ENCODE data around the gene COG5.

COG5 gene

DNA sequence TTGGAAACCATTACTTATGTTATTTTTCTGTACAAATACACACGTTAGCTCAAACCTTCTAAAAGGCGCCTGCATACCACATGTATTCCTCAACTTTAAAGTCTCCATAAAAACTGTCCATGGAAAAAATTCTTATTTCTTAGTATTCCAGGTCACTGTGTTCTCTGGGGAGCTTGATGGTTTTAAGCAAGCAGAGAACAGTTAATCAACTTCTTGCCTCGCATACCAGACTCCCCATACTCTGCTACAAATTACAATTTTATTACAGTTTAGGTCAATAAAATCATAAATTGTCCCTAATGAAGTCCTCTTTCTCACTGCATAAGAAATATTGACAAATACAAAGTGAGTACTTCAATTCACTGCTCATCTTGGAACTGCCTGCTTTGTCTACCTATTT, 170.9 kb downstream of the COG5 start:
- no peak for DNase-seq (ENCODE audit: low read depth)
- no peak overlapping the region for H3K4me3 ChIP-seq (ENCODE audit: low read depth, low read length)
- TF ChIP-seq, protein P1, sequence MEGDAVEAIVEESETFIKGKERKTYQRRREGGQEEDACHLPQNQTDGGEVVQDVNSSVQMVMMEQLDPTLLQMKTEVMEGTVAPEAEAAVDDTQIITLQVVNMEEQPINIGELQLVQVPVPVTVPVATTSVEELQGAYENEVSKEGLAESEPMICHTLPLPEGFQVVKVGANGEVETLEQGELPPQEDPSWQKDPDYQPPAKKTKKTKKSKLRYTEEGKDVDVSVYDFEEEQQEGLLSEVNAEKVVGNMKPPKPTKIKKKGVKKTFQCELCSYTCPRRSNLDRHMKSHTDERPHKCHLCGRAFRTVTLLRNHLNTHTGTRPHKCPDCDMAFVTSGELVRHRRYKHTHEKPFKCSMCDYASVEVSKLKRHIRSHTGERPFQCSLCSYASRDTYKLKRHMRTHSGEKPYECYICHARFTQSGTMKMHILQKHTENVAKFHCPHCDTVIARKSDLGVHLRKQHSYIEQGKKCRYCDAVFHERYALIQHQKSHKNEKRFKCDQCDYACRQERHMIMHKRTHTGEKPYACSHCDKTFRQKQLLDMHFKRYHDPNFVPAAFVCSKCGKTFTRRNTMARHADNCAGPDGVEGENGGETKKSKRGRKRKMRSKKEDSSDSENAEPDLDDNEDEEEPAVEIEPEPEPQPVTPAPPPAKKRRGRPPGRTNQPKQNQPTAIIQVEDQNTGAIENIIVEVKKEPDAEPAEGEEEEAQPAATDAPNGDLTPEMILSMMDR (IDR thresholded peaks at IDR 0.05; ENCODE audit: low read depth, low read length, missing control alignments), result no peak

DNA sequence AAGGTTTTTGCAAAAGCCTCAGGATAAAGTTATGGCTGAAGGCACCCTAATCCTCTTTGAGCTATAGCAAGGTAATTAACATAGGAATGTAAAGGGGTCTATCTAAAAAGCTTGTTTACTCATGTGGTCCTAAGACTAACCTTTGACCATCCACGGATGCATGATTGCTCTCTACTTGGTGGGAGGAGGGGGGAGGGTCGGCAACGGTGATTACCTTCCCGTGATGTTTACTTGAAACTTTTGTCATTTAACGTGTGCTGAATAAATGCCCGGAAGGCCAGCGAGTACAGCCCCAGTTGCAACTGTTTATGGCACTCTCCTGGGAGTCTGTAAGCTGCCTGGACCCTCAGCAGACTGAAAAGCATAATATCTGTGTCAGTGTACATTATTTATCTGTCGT, 172.8 kb downstream of the COG5 start:
- no peak for DNase-seq (ENCODE audit: low read depth)
- TF ChIP-seq, protein P1 (IDR thresholded peaks at IDR 0.05; ENCODE audit: low read depth, low read length, missing control alignments), result no peak
- no peak overlapping the region for H3K4me3 ChIP-seq (ENCODE audit: low read depth, low read length)

DNA sequence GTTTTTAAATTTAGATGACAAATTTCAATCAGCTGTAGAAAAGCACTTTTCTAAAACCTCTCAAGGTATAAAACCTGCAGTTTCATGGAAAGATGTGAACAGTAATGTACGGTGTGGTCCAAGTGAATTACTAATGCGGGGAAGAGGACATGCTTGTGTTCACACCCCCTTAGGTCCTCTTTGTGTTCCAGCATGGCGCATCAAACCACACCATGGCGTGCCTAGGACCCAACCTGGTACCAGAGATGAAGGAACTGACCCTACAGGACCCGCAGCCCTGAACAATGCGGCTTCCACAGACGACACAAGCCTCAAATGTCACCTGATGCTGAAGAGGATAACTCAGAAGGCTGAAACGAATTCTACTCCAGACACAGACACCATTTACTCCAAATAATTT, 175.1 kb downstream of the COG5 start:
- TF ChIP-seq, protein P1 (IDR thresholded peaks at IDR 0.05; ENCODE audit: low read depth, low read length, missing control alignments), result no peak
- H3K4me3 ChIP-seq (ENCODE audit: low read depth, low read length), result no peak overlapping the region
- no peak for DNase-seq (ENCODE audit: low read depth)

DNA sequence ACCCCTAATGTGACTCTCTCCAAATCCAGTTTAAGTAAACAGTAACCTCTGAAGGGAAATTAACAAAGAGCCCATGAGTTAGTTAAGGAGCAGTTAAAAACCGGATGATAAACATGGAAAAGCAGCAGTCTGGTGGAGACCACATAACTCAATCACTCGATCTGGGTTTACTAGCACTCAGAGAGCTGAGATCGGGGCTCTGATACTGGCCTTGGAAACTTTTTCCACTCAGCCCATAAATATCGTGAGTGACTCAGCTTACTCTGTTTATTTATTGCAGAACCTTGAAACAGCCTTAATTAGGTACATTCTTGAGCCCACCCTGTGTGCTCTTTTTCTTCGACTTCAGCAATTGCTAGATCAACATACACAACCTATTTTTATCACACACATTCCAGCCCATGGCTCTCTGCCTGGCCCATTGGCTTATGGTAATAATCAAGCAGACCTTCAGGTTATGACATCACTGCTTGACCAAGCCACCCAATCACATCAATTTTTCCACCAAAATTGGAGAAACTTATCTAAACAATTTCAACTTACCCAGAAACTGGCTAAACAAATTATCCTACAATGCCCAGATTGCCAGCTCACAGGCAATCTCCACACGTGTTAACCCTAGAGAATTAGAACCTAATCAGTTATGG, 176.0 kb downstream of the COG5 start:
- no peak overlapping the region for H3K4me3 ChIP-seq (ENCODE audit: low read depth, low read length)
- no peak for DNase-seq (ENCODE audit: low read depth)
- TF ChIP-seq, protein P1 (IDR thresholded peaks at IDR 0.05; ENCODE audit: low read depth, low read length, missing control alignments), result no peak

DNA sequence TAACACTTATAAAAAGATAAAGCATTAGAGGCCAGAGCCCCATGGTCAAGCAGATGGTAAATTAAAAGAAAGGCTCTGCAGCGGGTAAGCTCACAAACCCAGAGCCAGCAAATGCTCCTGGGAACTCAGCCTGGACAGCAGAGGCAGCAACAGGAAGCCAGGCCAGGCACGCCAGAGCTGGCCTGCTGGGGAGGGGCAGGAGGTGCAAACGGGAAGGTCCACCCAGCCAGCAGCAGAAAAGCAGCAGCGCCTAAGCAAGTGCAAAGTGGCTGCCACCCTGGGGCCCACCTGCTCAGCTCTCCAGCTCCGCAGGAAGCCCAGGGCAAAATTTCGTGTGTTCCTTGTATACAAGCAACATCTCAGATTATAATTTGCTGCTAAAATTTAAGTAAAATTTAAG, 176.6 kb downstream of the COG5 start:
- TF ChIP-seq, protein P1 (IDR thresholded peaks at IDR 0.05; ENCODE audit: low read depth, low read length, missing control alignments), result no peak
- H3K4me3 ChIP-seq (ENCODE audit: low read depth, low read length), result no peak overlapping the region
- no peak for DNase-seq (ENCODE audit: low read depth)

DNA sequence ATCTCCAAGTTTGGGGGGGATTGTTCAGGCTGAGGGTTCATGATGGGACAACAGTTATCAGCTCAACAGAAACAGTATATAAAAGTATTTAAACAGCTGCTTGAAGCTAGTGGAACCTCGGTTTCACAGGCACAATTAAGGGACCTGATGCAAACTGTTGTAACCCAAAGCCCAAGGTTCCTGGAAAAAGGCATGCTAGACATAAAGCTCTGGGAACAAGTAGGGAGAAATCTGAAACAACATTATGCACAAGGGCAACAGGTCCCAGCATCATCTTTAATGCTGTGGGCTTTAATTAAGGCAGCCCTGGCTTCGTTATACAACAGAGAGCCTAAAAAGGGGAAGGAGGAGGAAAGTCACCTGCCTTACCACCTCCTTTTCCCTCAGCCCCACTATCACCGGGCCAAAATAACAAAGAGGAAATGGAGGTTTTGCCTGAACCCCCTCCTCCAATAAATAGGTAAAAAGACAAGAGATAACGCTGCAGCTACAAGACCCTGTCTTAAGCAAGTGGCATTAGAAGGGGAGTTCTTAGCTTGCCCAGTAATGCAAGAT, 177.1 kb downstream of the COG5 start:
- DNase-seq (ENCODE audit: low read depth), result no peak
- TF ChIP-seq, protein P1 (IDR thresholded peaks at IDR 0.05; ENCODE audit: low read depth, low read length, missing control alignments), result no peak
- H3K4me3 ChIP-seq (ENCODE audit: low read depth, low read length), result no peak overlapping the region

DNA sequence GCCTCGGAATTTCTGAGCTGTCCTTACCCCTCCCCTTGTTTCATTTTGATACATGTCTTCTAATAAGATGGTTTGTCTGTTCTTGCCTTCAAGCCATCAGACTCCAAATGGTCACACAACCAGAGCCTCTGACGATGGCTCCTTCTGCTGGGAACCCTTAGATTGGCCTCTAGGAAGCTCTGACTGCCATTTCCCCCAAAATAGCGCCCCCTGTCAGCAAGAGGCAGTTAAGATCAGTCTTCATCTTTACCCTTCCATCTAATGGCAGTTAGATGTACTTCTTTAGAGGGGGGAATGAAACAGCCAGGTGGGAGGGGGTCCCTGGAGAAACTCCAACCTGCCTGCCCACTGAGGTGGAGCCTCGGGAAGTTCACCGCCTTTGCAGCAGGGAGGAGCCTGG, 179.7 kb downstream of the COG5 start:
- no peak for DNase-seq (ENCODE audit: low read depth)
- TF ChIP-seq, protein P1 (IDR thresholded peaks at IDR 0.05; ENCODE audit: low read depth, low read length, missing control alignments), result peak; percentile 47
- H3K4me3 ChIP-seq (ENCODE audit: low read depth, low read length), result no peak overlapping the region

Data from GM12864 (cell line).